ENCODE data around the gene BEND7. TPM values are rescaled to one million over a fixed set of nuclear protein-coding genes. Genes with fewer than 3 reads are reported as not detected.

BEND7 gene
- total RNA-seq, 1 experiment from 2014 or later: 1.7 TPM

GRCh38 chr10:13517675-13518074 is 11.1 kb downstream of the BEND7 start:
- intact Hi-C loops (cut with micrococcal nuclease; ENCODE audit: unreplicated experiment): loop anchor here (1.0 kb wide), 1 partner anchor 145 kb away; no protein-coding TSS in a partner anchor
- no peak for DNase-seq
- peaks cover 83% of the 10 kb centered on the region for H3K27me3 ChIP-seq (ENCODE audit: insufficient read depth, low read depth)
- H3K9me3 ChIP-seq (ENCODE audit: insufficient read depth, low read depth): no peaks in the 10 kb centered on the region
- no peaks in the 10 kb centered on the region for H3K36me3 ChIP-seq (ENCODE audit: low read depth)
- H3K9me2 ChIP-seq (ENCODE audit: insufficient read depth): no peaks in the 10 kb centered on the region
- CTCF ChIA-PET: no interaction called here
- TF ChIP-seq CTCF (conservative IDR thresholded peaks at IDR 0.05): no peak
- TF ChIP-seq EZH2 (IDR thresholded peaks at IDR 0.05; ENCODE audit: low read depth): no peak
- H2AFZ ChIP-seq: no peak overlapping the region
- BruUV-seq (replicated peaks): no TSS peak
- no peak overlapping the region for H3K27ac ChIP-seq
- no peak overlapping the region for H3K4me3 ChIP-seq
- POLR2A ChIA-PET (ENCODE audit: unreplicated experiment): no interaction called here
- H3F3A ChIP-seq (ENCODE audit: insufficient read depth, low read depth): no peaks in the 10 kb centered on the region
- H3K4me2 ChIP-seq: no peak overlapping the region
- H3K79me2 ChIP-seq (ENCODE audit: low read depth): no peaks in the 10 kb centered on the region
- no peaks in the 10 kb centered on the region for H4K20me1 ChIP-seq (ENCODE audit: insufficient read depth)
- H3K4me1 ChIP-seq (replicated peaks; ENCODE audit: insufficient read depth): no peaks in the 10 kb centered on the region

GRCh38 chr10:13516176-13516575 is 12.6 kb downstream of the BEND7 start:
- POLR2A ChIA-PET (ENCODE audit: unreplicated experiment): no interaction called here
- BruUV-seq (replicated peaks): no TSS peak

GRCh38 chr10:13515467-13515866 is 13.3 kb downstream of the BEND7 start:
- no peak for TF ChIP-seq CTCF (conservative IDR thresholded peaks at IDR 0.05)
- Histone ChIP-seq H3K36me3 (ENCODE audit: low read depth) (no peaks in the 10 kb centered on the region), H3K4me3 (no peak overlapping the region), H2AFZ (no peak overlapping the region), H3K9me2 (ENCODE audit: insufficient read depth) (no peaks in the 10 kb centered on the region), H3K79me2 (ENCODE audit: low read depth) (no peaks in the 10 kb centered on the region), H3K4me1 (replicated peaks; ENCODE audit: insufficient read depth) (no peaks in the 10 kb centered on the region), H4K20me1 (ENCODE audit: insufficient read depth) (no peaks in the 10 kb centered on the region), H3K9me3 (ENCODE audit: insufficient read depth, low read depth) (no peaks in the 10 kb centered on the region), H3K4me2 (no peak overlapping the region), H3F3A (ENCODE audit: insufficient read depth, low read depth) (no peaks in the 10 kb centered on the region), H3K27ac (no peak overlapping the region), H3K27me3 (ENCODE audit: insufficient read depth, low read depth) (peaks cover 83% of the 10 kb centered on the region)
- intact Hi-C loops (cut with micrococcal nuclease; ENCODE audit: unreplicated experiment): no loop called here
- CTCF ChIA-PET: no interaction called here
- no peak for DNase-seq
- BruUV-seq (replicated peaks): no TSS peak
- POLR2A ChIA-PET (ENCODE audit: unreplicated experiment): no interaction called here

More at GRCh38 chr10:13516176-13516575, 12.6 kb downstream of the BEND7 start:
- Histone ChIP-seq H3K36me3 (ENCODE audit: low read depth) (no peaks in the 10 kb centered on the region), H3F3A (ENCODE audit: insufficient read depth, low read depth) (no peaks in the 10 kb centered on the region), H3K9me3 (ENCODE audit: insufficient read depth, low read depth) (no peaks in the 10 kb centered on the region), H2AFZ (no peak overlapping the region), H4K20me1 (ENCODE audit: insufficient read depth) (no peaks in the 10 kb centered on the region), H3K9me2 (ENCODE audit: insufficient read depth) (no peaks in the 10 kb centered on the region), H3K27me3 (ENCODE audit: insufficient read depth, low read depth) (peaks cover 81% of the 10 kb centered on the region), H3K4me2 (no peak overlapping the region), H3K27ac (no peak overlapping the region), H3K4me1 (replicated peaks; ENCODE audit: insufficient read depth) (no peaks in the 10 kb centered on the region), H3K4me3 (no peak overlapping the region), H3K79me2 (ENCODE audit: low read depth) (no peaks in the 10 kb centered on the region)
- no peak for DNase-seq
- TF ChIP-seq CTCF (conservative IDR thresholded peaks at IDR 0.05) (no peak), EZH2 (IDR thresholded peaks at IDR 0.05; ENCODE audit: low read depth) (no peak)
- intact Hi-C loops (cut with micrococcal nuclease; ENCODE audit: unreplicated experiment): no loop called here
- CTCF ChIA-PET: no interaction called here

Data from PC-9 (cell line).